Measurements from ENCODE around the gene SAP30BP.

DNA sequence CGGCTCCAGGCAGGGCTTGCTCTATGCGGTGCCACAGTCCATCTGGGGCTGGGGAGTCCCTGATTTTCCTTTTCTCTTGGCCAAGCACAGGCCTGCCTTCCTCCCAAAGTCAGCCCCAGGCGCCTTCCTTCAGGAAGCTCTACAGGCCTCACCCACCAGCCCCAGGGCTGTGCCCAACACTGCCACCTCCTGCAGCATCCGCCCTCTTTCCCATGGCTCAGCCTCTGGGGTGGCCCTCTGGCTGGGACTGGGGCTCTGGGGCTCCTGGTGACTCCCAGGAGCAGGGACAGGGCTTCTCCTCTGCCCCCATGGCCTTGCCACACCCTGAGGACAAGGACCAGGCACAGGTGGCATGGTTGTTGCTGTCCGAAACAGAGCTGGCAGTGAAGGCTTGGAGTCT lies 54.9 kb downstream of the SAP30BP start:
- TF ChIP-seq CBX5 (IDR thresholded peaks at IDR 0.05; ENCODE audit: low read depth, low read length) (no peak), SIN3A (conservative IDR thresholded peaks at IDR 0.05 in 1 of 2, IDR thresholded peaks at IDR 0.05 in 1 of 2; ENCODE audit: low read depth in 1 of 2, low read length in 2 of 2) (no peak)
- TF ChIP-seq, protein P1, sequence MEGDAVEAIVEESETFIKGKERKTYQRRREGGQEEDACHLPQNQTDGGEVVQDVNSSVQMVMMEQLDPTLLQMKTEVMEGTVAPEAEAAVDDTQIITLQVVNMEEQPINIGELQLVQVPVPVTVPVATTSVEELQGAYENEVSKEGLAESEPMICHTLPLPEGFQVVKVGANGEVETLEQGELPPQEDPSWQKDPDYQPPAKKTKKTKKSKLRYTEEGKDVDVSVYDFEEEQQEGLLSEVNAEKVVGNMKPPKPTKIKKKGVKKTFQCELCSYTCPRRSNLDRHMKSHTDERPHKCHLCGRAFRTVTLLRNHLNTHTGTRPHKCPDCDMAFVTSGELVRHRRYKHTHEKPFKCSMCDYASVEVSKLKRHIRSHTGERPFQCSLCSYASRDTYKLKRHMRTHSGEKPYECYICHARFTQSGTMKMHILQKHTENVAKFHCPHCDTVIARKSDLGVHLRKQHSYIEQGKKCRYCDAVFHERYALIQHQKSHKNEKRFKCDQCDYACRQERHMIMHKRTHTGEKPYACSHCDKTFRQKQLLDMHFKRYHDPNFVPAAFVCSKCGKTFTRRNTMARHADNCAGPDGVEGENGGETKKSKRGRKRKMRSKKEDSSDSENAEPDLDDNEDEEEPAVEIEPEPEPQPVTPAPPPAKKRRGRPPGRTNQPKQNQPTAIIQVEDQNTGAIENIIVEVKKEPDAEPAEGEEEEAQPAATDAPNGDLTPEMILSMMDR (IDR thresholded peaks at IDR 0.05; ENCODE audit: control extremely low read depth in 1 of 3, insufficient read depth in 1 of 3, low read depth in 1 of 3, low read length in 3 of 3): no peak

Measured in H1 (cell line).